K562 (cell line): Measurements from ENCODE around the gene SF3A2. TPM values are rescaled to one million over a fixed set of nuclear protein-coding genes. Genes with fewer than 3 reads are reported as not detected.

Experiments used
- ARID3B ChIP-seq: fragments of 250-450 bp; sonication (Bioruptor Pico); IDR thresholded peaks from 2 replicates; pipeline ENCODE4 v1.4.0; 2020; ENCODE audit warnings: borderline replicate concordance
- CBFB ChIP-seq: sonication (generic); formaldehyde crosslinking; IDR thresholded peaks from 2 replicates; pipeline ENCODE4 v1.4.0; 2020; ENCODE audit warnings: mild to moderate bottlenecking, missing genetic modification reagents
- HDAC8 ChIP-seq: fragments of 450-650 bp; IDR thresholded peaks from 2 replicates; pipeline ENCODE4 v1.6.1; 2016; ENCODE audit warnings: mild to moderate bottlenecking, missing genetic modification characterization, moderate library complexity, missing compliant biosample characterization
- ILF3 ChIP-seq: fragments of 450-650 bp; IDR thresholded peaks from 2 replicates; pipeline ENCODE4 v1.6.1; 2018; ENCODE audit warnings: antibody characterized with exemption, mild to moderate bottlenecking, moderate library complexity, borderline replicate concordance
- PREB ChIP-seq: sonication (generic); formaldehyde crosslinking; IDR thresholded peaks from 2 replicates; pipeline ENCODE4 v1.8.1; 2023; ENCODE audit warnings: mild to moderate bottlenecking, missing genetic modification reagents
- RERE ChIP-seq: sonication (generic); formaldehyde crosslinking; IDR thresholded peaks from 2 replicates; pipeline ENCODE4 v1.8.0; 2023; ENCODE audit warnings: missing genetic modification reagents, mild to moderate bottlenecking, borderline replicate concordance
- RNF2 ChIP-seq: sonication (generic); IDR thresholded peaks from 2 replicates; pipeline ENCODE4 v1.6.1; 2016
- SOX6 ChIP-seq: fragments of 450-650 bp; IDR thresholded peaks from 2 replicates; pipeline ENCODE4 v1.6.1; 2014; ENCODE audit warnings: mild to moderate bottlenecking
- ZFP36 ChIP-seq: fragments of 150-350 bp; IDR thresholded peaks from 2 replicates; pipeline ENCODE4 v1.6.1; 2018; ENCODE audit warnings: low read length, low read depth; ENCODE audit not compliant: partially characterized antibody
- ZNF274 ChIP-seq: IDR thresholded peaks from 2 replicates; pipeline ENCODE4 v1.6.1; 2011; ENCODE audit warnings: low read depth, mild to moderate bottlenecking, low read length, moderate library complexity, borderline replicate concordance
- ZNF592 ChIP-seq: fragments of 450-650 bp; IDR thresholded peaks from 2 replicates; pipeline ENCODE4 v1.6.1; 2017; ENCODE audit warnings: antibody characterized with exemption, mild to moderate bottlenecking
- polyA plus RNA-seq, 8 experiments: library from polyadenylated mRNA; depleted of rRNA in 4 of 8; stranded (reverse) in 5 of 8; unstranded in 3 of 8; fragments of >200 nt; fragmentation: Nextera tagmentation in 2 of 8; fragmentation: Illumina TruSeq in 1 of 8; extraction: Ambion mirVana in 2 of 8; extraction: Trizol in 1 of 8; gene quantifications; 2 replicates each; pipeline versions ENCODE4 v1.2.1 to v1.2.3, GENCODE V29; 2011 to 2014; ENCODE audit warnings: inconsistent platforms in 1 of 8, missing spikeins in 1 of 8
- total RNA-seq, 7 experiments: library from RNA; depleted of rRNA in 6 of 7; stranded (reverse); fragments of >200 nt in 6 of 7; fragmentation: Illumina TruSeq in 2 of 7; extraction: Trizol in 2 of 7; gene quantifications; 2 replicates each; pipeline versions ENCODE4 v1.2.1 to v1.2.3, GENCODE V29; 2011 to 2021; ENCODE audit warnings: low replicate concordance in 1 of 7
- TF ChIP-seq, protein P1 (sequence below): conservative IDR thresholded peaks from 2 replicates; pipeline ENCODE4 v1.6.1; 2011; ENCODE audit warnings: low read depth, mild to moderate bottlenecking, low read length; ENCODE audit not compliant: control insufficient read depth
- TF ChIP-seq, protein P2 (sequence below), 2 experiments: IDR thresholded peaks; 2 replicates each; pipeline ENCODE4 v1.6.1; 2011; ENCODE audit warnings: borderline replicate concordance in 1 of 2, control low read depth in 1 of 2, low read depth in 1 of 2, low read length in 1 of 2, mild to moderate bottlenecking in 1 of 2, mixed read lengths in 1 of 2, moderate library complexity in 1 of 2; ENCODE audit not compliant: insufficient read depth in 1 of 2, insufficient read length in 1 of 2, poor library complexity in 1 of 2, severe bottlenecking in 1 of 2; ENCODE audit errors: extremely low read depth in 1 of 2

Gene SF3A2
- total and polyA plus RNA-seq, 9 of the 15 experiments (the other 6 are each of a cell fraction or from before 2014, with no cell fraction given): 0.17 to 194 (median 22.8) TPM

DNA sequence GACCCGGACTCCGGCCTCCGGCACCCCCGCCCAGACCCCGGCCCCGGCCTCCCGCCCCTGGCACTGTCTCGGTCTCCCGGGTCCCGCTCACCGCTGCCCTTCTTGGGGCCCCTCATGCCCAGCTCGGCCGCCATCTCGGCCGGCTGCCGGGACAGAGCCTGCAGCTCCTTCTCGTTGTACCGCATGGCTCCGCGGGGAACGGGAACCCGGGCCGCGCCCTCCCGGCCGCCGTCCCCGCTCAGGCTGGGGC is 635 bp upstream of the SF3A2 start (continued):
- TF ChIP-seq PREB (CRISPR knock-in tag) (no peak), ZNF274 (no peak), SOX6 (no peak), HDAC8 (tag) (no peak), ZNF592 (no peak), RERE (CRISPR knock-in tag) (no peak), RNF2 (no peak), ILF3 (no peak), ARID3B (CRISPR knock-in tag) (no peak), ZFP36 (no peak), CBFB (CRISPR knock-in tag) (no peak)
- TF ChIP-seq, protein P1, sequence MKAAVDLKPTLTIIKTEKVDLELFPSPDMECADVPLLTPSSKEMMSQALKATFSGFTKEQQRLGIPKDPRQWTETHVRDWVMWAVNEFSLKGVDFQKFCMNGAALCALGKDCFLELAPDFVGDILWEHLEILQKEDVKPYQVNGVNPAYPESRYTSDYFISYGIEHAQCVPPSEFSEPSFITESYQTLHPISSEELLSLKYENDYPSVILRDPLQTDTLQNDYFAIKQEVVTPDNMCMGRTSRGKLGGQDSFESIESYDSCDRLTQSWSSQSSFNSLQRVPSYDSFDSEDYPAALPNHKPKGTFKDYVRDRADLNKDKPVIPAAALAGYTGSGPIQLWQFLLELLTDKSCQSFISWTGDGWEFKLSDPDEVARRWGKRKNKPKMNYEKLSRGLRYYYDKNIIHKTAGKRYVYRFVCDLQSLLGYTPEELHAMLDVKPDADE: peak; percentile 75; the same call in 1 of the 2 replicates
- TF ChIP-seq, protein P2, sequence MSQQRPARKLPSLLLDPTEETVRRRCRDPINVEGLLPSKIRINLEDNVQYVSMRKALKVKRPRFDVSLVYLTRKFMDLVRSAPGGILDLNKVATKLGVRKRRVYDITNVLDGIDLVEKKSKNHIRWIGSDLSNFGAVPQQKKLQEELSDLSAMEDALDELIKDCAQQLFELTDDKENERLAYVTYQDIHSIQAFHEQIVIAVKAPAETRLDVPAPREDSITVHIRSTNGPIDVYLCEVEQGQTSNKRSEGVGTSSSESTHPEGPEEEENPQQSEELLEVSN (IDR thresholded peaks at IDR 0.05; ENCODE audit: borderline replicate concordance in 1 of 2, extremely low read depth in 1 of 2, insufficient read depth in 1 of 2, insufficient read length in 1 of 2, low read depth in 1 of 2, low read length in 1 of 2, poor library complexity in 1 of 2, severe bottlenecking in 1 of 2): no peak
